ENCODE data around the gene SSTR4.

Gene SSTR4

GRCh38 chr20:23065266-23066201, 30.4 kb downstream of the SSTR4 start:
- DNase-seq (ENCODE audit: low spot score) = no peak

- DNase-seq (ENCODE audit: low spot score) = no peak
Observed at GRCh38 chr20:23066772-23067171, 31.7 kb downstream of the SSTR4 start.

- DNase-seq (ENCODE audit: low spot score) = no peak
Observed at GRCh38 chr20:23068283-23068682, 33.2 kb downstream of the SSTR4 start.

GRCh38 chr20:23069108-23069507, 34.0 kb downstream of the SSTR4 start:
- DNase-seq (ENCODE audit: low spot score) = no peak

GRCh38 chr20:23071398-23071797, 36.3 kb downstream of the SSTR4 start:
- DNase-seq (ENCODE audit: low spot score) = no peak

- DNase-seq (ENCODE audit: low spot score) = no peak
Observed at GRCh38 chr20:23071996-23072395, 36.9 kb downstream of the SSTR4 start.

- no peak for DNase-seq (ENCODE audit: low spot score)
Observed at GRCh38 chr20:23072892-23073586, 37.9 kb downstream of the SSTR4 start.

- DNase-seq (ENCODE audit: low spot score) = no peak
Observed at GRCh38 chr20:23074052-23074451, 38.9 kb downstream of the SSTR4 start.

GRCh38 chr20:23077277-23077676, 42.2 kb downstream of the SSTR4 start:
- no peak for DNase-seq (ENCODE audit: low spot score)

GRCh38 chr20:23078351-23079015, 43.4 kb downstream of the SSTR4 start:
- DNase-seq (ENCODE audit: low spot score) = no peak

- no peak for DNase-seq (ENCODE audit: low spot score)
Observed at GRCh38 chr20:23079016-23079351, 43.9 kb downstream of the SSTR4 start.

- no peak for DNase-seq (ENCODE audit: low spot score)
Observed at GRCh38 chr20:23079926-23080325, 44.8 kb downstream of the SSTR4 start.

- no peak for DNase-seq (ENCODE audit: low spot score)
Observed at GRCh38 chr20:23080521-23080920, 45.4 kb downstream of the SSTR4 start.

- no peak for DNase-seq (ENCODE audit: low spot score)
Observed at GRCh38 chr20:23081263-23081819, 46.2 kb downstream of the SSTR4 start.

- no peak for DNase-seq (ENCODE audit: low spot score)
Observed at GRCh38 chr20:23082846-23083552, 47.9 kb downstream of the SSTR4 start.

GRCh38 chr20:23083553-23084220, 48.6 kb downstream of the SSTR4 start:
- DNase-seq (ENCODE audit: low spot score) = no peak

- DNase-seq (ENCODE audit: low spot score) = no peak
Observed at GRCh38 chr20:23084282-23084844, 49.3 kb downstream of the SSTR4 start.

- DNase-seq (ENCODE audit: low spot score) = no peak
Observed at GRCh38 chr20:23084845-23085365, 49.8 kb downstream of the SSTR4 start.

GRCh38 chr20:23085436-23086055, 50.4 kb downstream of the SSTR4 start:
- no peak for DNase-seq (ENCODE audit: low spot score)

GRCh38 chr20:23086056-23086566, 51.0 kb downstream of the SSTR4 start, which contains the start of gene CD93:
CD93 (minus strand) TSS chr20:23086324; CDS start chr20:23086192, 132 bp downstream.
- DNase-seq (ENCODE audit: low spot score) = no peak
